Muscle layer of colon (tissue), 2 donors: Measurements from ENCODE around the gene ARMC3.
A peak's percentile ranks its signal among the peaks of the same experiment; 100 is the strongest.
"Not testable (repeated sequence)": the region's sequence is repeated elsewhere in the genome, so short reads cannot be mapped to it uniquely, and the experiment has no call there.

ENCODE experiments used
- H3K27ac ChIP-seq: one replicate; pipeline ENCODE4 v1.7.0; 2013; ENCODE audit warnings: low read depth, mild to moderate bottlenecking, low read length, moderate library complexity
- H3K27me3 ChIP-seq, 2 donors: one replicate each; pipeline ENCODE4 v1.7.0; 2013; ENCODE audit warnings: low read length in 2 of 2, mild to moderate bottlenecking in 2 of 2; ENCODE audit not compliant: insufficient read depth in 2 of 2, control insufficient read depth in 1 of 2
- H3K36me3 ChIP-seq: one replicate; pipeline ENCODE4 v1.7.0; 2013; ENCODE audit warnings: mild to moderate bottlenecking, low read length; ENCODE audit not compliant: insufficient read depth
- H3K4me1 ChIP-seq: one replicate; pipeline ENCODE4 v1.7.0; 2013; ENCODE audit warnings: mild to moderate bottlenecking, low read length; ENCODE audit not compliant: insufficient read depth
- H3K4me3 ChIP-seq, 2 donors: one replicate each; pipeline ENCODE4 v1.7.0; 2013; ENCODE audit warnings: low read length in 2 of 2, low read depth in 1 of 2, mild to moderate bottlenecking in 1 of 2, moderate library complexity in 1 of 2
- H3K9ac ChIP-seq: one replicate; pipeline ENCODE4 v1.7.0; 2013; ENCODE audit warnings: low read length
- H3K9me3 ChIP-seq: one replicate; pipeline ENCODE4 v1.7.0; 2013; ENCODE audit warnings: mild to moderate bottlenecking, low read length
- donor health status: abdominal sarcoma.
- donor health status: Adenocarcinoma of cecum.

Gene ARMC3

GRCh38 chr10:23067939-23068775, 140.3 kb downstream of the ARMC3 start:
- peaks cover 19% of the 10 kb centered on the region for H3K4me1 ChIP-seq
- H3K9me3 ChIP-seq = no peaks in the 10 kb centered on the region
- H3K27me3 ChIP-seq = no peaks in the 10 kb centered on the region
- no peak overlapping the region for H3K9ac ChIP-seq
- H3K36me3 ChIP-seq = no peaks in the 10 kb centered on the region
- H3K27ac ChIP-seq = no peak overlapping the region
- H3K4me3 ChIP-seq = no peak overlapping the region

GRCh38 chr10:23069019-23069815, 141.4 kb downstream of the ARMC3 start:
- Histone ChIP-seq H3K9ac (no peak overlapping the region), H3K9me3 (no peaks in the 10 kb centered on the region), H3K4me3 (no peak overlapping the region), H3K27ac (no peak overlapping the region), H3K4me1 (peaks cover 19% of the 10 kb centered on the region), H3K27me3 (no peaks in the 10 kb centered on the region), H3K36me3 (no peaks in the 10 kb centered on the region)

- not testable (repeated sequence) for H3K4me3 ChIP-seq, H3K9me3 ChIP-seq, H3K36me3 ChIP-seq, H3K27me3 ChIP-seq, H3K27ac ChIP-seq, H3K9ac ChIP-seq
- peaks cover 14% of the 10 kb centered on the region for H3K4me1 ChIP-seq
Observed at GRCh38 chr10:23070092-23070912, 142.4 kb downstream of the ARMC3 start.

- Histone ChIP-seq H3K4me3 (no peak overlapping the region), H3K36me3 (no peaks in the 10 kb centered on the region), H3K9me3 (no peaks in the 10 kb centered on the region), H3K9ac (no peak overlapping the region), H3K4me1 (peaks cover 8% of the 10 kb centered on the region), H3K27ac (no peak overlapping the region), H3K27me3 (no peaks in the 10 kb centered on the region)
Observed at GRCh38 chr10:23070913-23071218, 143.0 kb downstream of the ARMC3 start.

GRCh38 chr10:23072593-23072992, 144.7 kb downstream of the ARMC3 start:
- not testable (repeated sequence) for H3K4me3 ChIP-seq, H3K27me3 ChIP-seq, H3K9me3 ChIP-seq, H3K9ac ChIP-seq, H3K36me3 ChIP-seq, H3K27ac ChIP-seq, H3K4me1 ChIP-seq

- Histone ChIP-seq H3K9ac (no peak overlapping the region), H3K27me3 (no peaks in the 10 kb centered on the region), H3K9me3 (no peaks in the 10 kb centered on the region), H3K36me3 (no peaks in the 10 kb centered on the region), H3K4me3 (no peak overlapping the region), H3K4me1 (no peaks in the 10 kb centered on the region), H3K27ac (no peak overlapping the region)
Observed at GRCh38 chr10:23073527-23073926, 145.7 kb downstream of the ARMC3 start.

- no peaks in the 10 kb centered on the region for H3K27me3 ChIP-seq
- H3K9me3 ChIP-seq = no peaks in the 10 kb centered on the region
- no peak overlapping the region for H3K27ac ChIP-seq
- H3K4me3 ChIP-seq = no peak overlapping the region
- H3K36me3 ChIP-seq = no peaks in the 10 kb centered on the region
- no peak overlapping the region for H3K9ac ChIP-seq
- H3K4me1 ChIP-seq = peaks cover under 1% of the 10 kb centered on the region
Observed at GRCh38 chr10:23075672-23076071, 147.8 kb downstream of the ARMC3 start.

GRCh38 chr10:23078114-23078513, 150.3 kb downstream of the ARMC3 start:
- Histone ChIP-seq H3K4me1 (peaks cover 11% of the 10 kb centered on the region), H3K27me3 (no peaks in the 10 kb centered on the region), H3K9me3 (no peaks in the 10 kb centered on the region), H3K36me3 (no peaks in the 10 kb centered on the region), H3K27ac (no peak overlapping the region), H3K9ac (no peak overlapping the region), H3K4me3 (no peak overlapping the region)

- Histone ChIP-seq H3K9me3 (no peaks in the 10 kb centered on the region), H3K9ac (no peak overlapping the region), H3K4me1 (peaks cover 11% of the 10 kb centered on the region), H3K4me3 (no peak overlapping the region), H3K27ac (no peak overlapping the region), H3K27me3 (no peaks in the 10 kb centered on the region), H3K36me3 (no peaks in the 10 kb centered on the region)
Observed at GRCh38 chr10:23079700-23080099, 151.8 kb downstream of the ARMC3 start.

GRCh38 chr10:23080262-23080661, 152.4 kb downstream of the ARMC3 start:
- peaks cover 11% of the 10 kb centered on the region for H3K4me1 ChIP-seq
- H3K27me3 ChIP-seq = no peaks in the 10 kb centered on the region

GRCh38 chr10:23081221-23081750, 153.4 kb downstream of the ARMC3 start:
- Histone ChIP-seq H3K4me1 (peaks cover 11% of the 10 kb centered on the region), H3K36me3 (no peaks in the 10 kb centered on the region), H3K9ac (no peak overlapping the region), H3K27me3 (no peaks in the 10 kb centered on the region), H3K27ac (peak overlapping the region; percentile 38), H3K9me3 (no peaks in the 10 kb centered on the region), H3K4me3 (peak overlapping the region in 1 of 2 donors; percentile 5)

More at GRCh38 chr10:23080262-23080661, 152.4 kb downstream of the ARMC3 start:
- H3K9me3 ChIP-seq = no peaks in the 10 kb centered on the region
- H3K27ac ChIP-seq = no peak overlapping the region
- H3K4me3 ChIP-seq = no peak overlapping the region
- no peak overlapping the region for H3K9ac ChIP-seq
- H3K36me3 ChIP-seq = no peaks in the 10 kb centered on the region
